ENCODE measurements around the gene ATXN7L1.
A peak's percentile ranks its signal among the peaks of the same experiment; 100 is the strongest.

Gene ATXN7L1

GRCh38 chr7:105581066-105581811, 295.2 kb downstream of the ATXN7L1 start, which contains the start of gene EFCAB10 (continued):
- TF ChIP-seq, protein P1, sequence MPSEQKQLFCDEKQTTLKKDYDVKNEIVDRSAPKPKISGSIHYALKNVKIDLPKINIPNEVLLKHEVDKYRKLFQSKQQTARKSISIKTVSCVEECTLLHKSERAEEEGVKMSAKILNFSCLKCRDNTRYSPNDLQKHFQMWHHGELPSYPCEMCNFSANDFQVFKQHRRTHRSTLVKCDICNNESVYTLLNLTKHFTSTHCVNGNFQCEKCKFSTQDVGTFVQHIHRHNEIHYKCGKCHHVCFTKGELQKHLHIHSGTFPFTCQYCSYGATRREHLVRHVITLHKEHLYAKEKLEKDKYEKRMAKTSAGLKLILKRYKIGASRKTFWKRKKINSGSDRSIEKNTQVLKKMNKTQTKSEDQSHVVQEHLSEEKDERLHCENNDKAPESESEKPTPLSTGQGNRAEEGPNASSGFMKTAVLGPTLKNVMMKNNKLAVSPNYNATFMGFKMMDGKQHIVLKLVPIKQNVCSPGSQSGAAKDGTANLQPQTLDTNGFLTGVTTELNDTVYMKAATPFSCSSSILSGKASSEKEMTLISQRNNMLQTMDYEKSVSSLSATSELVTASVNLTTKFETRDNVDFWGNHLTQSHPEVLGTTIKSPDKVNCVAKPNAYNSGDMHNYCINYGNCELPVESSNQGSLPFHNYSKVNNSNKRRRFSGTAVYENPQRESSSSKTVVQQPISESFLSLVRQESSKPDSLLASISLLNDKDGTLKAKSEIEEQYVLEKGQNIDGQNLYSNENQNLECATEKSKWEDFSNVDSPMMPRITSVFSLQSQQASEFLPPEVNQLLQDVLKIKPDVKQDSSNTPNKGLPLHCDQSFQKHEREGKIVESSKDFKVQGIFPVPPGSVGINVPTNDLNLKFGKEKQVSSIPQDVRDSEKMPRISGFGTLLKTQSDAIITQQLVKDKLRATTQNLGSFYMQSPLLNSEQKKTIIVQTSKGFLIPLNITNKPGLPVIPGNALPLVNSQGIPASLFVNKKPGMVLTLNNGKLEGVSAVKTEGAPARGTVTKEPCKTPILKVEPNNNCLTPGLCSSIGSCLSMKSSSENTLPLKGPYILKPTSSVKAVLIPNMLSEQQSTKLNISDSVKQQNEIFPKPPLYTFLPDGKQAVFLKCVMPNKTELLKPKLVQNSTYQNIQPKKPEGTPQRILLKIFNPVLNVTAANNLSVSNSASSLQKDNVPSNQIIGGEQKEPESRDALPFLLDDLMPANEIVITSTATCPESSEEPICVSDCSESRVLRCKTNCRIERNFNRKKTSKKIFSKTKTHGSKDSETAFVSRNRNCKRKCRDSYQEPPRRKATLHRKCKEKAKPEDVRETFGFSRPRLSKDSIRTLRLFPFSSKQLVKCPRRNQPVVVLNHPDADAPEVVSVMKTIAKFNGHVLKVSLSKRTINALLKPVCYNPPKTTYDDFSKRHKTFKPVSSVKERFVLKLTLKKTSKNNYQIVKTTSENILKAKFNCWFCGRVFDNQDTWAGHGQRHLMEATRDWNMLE (tag by site-specific recombination; conservative IDR thresholded peaks at IDR 0.05; ENCODE audit: low read depth) = 0 out of 2 replicates have a peak, but pooled peaks have one; percentile 15
- TF ChIP-seq, protein P2, sequence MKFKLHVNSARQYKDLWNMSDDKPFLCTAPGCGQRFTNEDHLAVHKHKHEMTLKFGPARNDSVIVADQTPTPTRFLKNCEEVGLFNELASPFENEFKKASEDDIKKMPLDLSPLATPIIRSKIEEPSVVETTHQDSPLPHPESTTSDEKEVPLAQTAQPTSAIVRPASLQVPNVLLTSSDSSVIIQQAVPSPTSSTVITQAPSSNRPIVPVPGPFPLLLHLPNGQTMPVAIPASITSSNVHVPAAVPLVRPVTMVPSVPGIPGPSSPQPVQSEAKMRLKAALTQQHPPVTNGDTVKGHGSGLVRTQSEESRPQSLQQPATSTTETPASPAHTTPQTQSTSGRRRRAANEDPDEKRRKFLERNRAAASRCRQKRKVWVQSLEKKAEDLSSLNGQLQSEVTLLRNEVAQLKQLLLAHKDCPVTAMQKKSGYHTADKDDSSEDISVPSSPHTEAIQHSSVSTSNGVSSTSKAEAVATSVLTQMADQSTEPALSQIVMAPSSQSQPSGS (tag by site-specific recombination; IDR thresholded peaks at IDR 0.05; ENCODE audit: low read depth) = 0 out of 2 replicates have a peak, but pooled peaks have one; percentile 18
- TF ChIP-seq ZNF600 (tag by site-specific recombination; IDR thresholded peaks at IDR 0.05) = peak; percentile 53
- TF ChIP-seq ZNF2 (tag by site-specific recombination; IDR thresholded peaks at IDR 0.05) = 0 out of 2 replicates have a peak, but pooled peaks have one; percentile 29
- TF ChIP-seq ZNF133 (tag by site-specific recombination; IDR thresholded peaks at IDR 0.05) = no peak
- no peak for TF ChIP-seq ZNF354C (tag by site-specific recombination; IDR thresholded peaks at IDR 0.05; ENCODE audit: borderline replicate concordance, low read depth)
- TF ChIP-seq ZNF501 (tag by site-specific recombination; IDR thresholded peaks at IDR 0.05) = peak; percentile 87; the same call in 1 of the 2 replicates
- no peak for TF ChIP-seq PRDM6 (tag by site-specific recombination; IDR thresholded peaks at IDR 0.05)
- TF ChIP-seq, protein P3, sequence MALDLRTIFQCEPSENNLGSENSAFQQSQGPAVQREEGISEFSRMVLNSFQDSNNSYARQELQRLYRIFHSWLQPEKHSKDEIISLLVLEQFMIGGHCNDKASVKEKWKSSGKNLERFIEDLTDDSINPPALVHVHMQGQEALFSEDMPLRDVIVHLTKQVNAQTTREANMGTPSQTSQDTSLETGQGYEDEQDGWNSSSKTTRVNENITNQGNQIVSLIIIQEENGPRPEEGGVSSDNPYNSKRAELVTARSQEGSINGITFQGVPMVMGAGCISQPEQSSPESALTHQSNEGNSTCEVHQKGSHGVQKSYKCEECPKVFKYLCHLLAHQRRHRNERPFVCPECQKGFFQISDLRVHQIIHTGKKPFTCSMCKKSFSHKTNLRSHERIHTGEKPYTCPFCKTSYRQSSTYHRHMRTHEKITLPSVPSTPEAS (tag by site-specific recombination; IDR thresholded peaks at IDR 0.05) = no peak
- TF ChIP-seq CTCF (tag by site-specific recombination; IDR thresholded peaks at IDR 0.05) = peak; percentile 38; the same call in 1 of the 2 replicates
- TF ChIP-seq, protein P4, sequence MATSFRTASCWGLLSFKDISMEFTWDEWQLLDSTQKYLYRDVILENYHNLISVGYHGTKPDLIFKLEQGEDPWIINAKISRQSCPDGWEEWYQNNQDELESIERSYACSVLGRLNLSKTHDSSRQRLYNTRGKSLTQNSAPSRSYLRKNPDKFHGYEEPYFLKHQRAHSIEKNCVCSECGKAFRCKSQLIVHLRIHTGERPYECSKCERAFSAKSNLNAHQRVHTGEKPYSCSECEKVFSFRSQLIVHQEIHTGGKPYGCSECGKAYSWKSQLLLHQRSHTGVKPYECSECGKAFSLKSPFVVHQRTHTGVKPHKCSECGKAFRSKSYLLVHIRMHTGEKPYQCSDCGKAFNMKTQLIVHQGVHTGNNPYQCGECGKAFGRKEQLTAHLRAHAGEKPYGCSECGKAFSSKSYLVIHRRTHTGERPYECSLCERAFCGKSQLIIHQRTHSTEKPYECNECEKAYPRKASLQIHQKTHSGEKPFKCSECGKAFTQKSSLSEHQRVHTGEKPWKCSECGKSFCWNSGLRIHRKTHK (tag by site-specific recombination; IDR thresholded peaks at IDR 0.05) = no peak
- no peak for TF ChIP-seq ZNF302 (tag by site-specific recombination; IDR thresholded peaks at IDR 0.05; ENCODE audit: low read depth)
- TF ChIP-seq, protein P5, sequence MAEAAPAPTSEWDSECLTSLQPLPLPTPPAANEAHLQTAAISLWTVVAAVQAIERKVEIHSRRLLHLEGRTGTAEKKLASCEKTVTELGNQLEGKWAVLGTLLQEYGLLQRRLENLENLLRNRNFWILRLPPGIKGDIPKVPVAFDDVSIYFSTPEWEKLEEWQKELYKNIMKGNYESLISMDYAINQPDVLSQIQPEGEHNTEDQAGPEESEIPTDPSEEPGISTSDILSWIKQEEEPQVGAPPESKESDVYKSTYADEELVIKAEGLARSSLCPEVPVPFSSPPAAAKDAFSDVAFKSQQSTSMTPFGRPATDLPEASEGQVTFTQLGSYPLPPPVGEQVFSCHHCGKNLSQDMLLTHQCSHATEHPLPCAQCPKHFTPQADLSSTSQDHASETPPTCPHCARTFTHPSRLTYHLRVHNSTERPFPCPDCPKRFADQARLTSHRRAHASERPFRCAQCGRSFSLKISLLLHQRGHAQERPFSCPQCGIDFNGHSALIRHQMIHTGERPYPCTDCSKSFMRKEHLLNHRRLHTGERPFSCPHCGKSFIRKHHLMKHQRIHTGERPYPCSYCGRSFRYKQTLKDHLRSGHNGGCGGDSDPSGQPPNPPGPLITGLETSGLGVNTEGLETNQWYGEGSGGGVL (tag by site-specific recombination; IDR thresholded peaks at IDR 0.05) = peak; percentile 65
- no peak for TF ChIP-seq BCL11B (tag by site-specific recombination; IDR thresholded peaks at IDR 0.05; ENCODE audit: low read depth)
- TF ChIP-seq FEZF1 (tag by site-specific recombination; IDR thresholded peaks at IDR 0.05) = no peak
- 0 out of 2 replicates have a peak, but pooled peaks have one; percentile 42 for TF ChIP-seq ZXDB (tag by site-specific recombination; IDR thresholded peaks at IDR 0.05)
- TF ChIP-seq, protein P6, sequence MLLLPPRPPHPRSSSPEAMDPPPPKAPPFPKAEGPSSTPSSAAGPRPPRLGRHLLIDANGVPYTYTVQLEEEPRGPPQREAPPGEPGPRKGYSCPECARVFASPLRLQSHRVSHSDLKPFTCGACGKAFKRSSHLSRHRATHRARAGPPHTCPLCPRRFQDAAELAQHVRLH (tag by site-specific recombination; IDR thresholded peaks at IDR 0.05) = peak; percentile 49; the same call in 1 of the 2 replicates
- peak; percentile 18; the same call in 1 of the 2 replicates for TF ChIP-seq KLF8 (tag by site-specific recombination; IDR thresholded peaks at IDR 0.05)
- no peak; the same call in 1 of the 2 replicates for TF ChIP-seq SP7 (tag by site-specific recombination; IDR thresholded peaks at IDR 0.05)
- peak; percentile 34 for TF ChIP-seq ZBTB26 (tag by site-specific recombination; optimal IDR thresholded peaks at IDR 0.05)
- TF ChIP-seq MYNN (tag by site-specific recombination; IDR thresholded peaks at IDR 0.05; ENCODE audit: borderline replicate concordance) = peak; percentile 99

Data from HEK293 (cell line).